Measurements from ENCODE around the gene STK32B.
"Not testable (repeated sequence)": the region's sequence is repeated elsewhere in the genome, so short reads cannot be mapped to it uniquely, and the experiment has no call there.

Gene STK32B

DNA sequence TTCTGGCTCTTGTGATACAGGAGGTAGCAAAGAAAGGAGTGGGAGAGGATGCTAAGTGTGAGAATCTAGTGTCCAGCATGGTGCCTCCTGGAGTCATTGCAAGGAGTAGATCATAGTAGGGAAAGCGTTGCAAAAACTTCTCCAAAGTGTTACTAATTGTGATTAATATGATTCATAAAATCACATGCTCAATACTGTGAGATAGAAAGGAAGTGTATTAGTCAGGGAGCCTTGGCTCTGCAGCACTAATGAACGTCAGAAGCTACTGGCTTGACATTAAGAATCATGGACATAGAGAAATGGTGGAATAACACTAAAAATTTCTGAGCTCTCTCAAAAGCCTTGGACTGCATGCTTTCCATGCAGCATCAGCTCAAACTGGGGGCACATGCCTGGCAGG, 358.0 kb downstream of the STK32B start:
- no peak for FAIRE-seq

DNA sequence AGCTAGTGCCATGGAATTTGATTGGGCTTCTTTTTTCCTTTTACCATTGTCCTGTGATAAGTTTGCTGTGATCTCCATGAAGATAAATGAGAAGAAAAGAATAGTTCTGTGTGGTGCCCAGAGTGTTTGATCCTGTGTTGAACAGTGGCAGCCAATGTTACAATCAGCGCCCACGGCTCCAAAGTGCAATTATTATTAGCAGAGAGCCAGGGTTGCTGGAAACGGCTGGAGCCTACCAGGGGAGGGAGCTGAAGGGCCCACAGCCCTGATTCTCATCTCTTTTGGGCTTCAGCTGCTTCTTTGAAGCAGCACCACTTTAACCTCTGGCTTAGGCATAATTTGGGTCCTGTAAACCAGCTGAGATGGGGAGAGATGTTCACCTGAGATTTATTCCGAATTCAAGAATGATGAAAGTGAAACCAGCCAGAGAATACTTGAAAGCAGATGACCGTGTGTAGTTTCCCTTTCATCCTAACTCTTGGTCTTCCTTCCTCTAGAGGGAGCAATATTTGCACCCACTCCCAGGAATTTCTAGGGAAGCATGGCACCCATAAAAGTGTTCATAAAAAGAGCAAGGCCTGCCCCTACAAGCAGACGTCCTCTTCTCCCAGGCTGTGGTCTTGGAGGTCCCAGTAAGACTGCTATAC, 358.8 kb downstream of the STK32B start:
- no peak for FAIRE-seq

DNA sequence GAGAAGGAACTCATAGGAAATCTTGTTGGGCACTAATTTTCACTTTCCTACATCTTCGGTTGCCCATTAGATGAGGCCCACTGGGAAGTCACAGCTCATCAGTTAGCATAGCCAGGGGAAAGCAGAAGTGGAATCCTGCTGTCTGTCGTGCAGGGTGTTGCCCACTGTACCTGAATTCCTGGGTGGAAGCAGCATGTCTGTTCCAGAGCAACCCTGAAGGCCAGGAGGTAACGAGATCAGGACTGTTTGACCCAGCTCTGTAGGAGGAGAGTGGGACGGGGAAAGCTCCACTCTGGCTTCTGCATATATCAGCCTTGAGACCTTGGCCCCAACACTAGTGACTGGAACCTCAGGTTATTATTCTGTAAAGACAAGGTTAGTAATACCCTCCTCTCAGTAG, 361.0 kb downstream of the STK32B start:
- FAIRE-seq = no peak

DNA sequence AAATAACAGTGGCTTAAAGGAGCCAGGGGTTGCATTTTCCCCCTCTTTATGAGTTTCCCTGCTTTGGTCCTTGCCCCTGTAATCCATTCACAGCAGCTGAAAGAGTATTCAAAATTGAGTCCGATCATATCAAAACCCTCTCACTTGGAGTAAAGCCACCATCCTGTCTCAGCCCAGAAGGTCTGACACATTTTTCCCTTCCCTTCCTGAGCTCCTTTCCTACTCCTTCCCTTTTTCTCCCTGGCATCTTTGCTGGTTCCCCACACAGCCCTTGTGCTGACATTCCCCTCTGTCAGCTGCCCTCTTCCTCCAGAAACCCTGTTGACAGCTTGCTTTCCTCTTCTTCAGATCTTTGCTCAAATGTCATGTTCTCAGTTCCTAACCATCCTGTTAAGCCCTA, 361.5 kb downstream of the STK32B start:
- no peak for FAIRE-seq

DNA sequence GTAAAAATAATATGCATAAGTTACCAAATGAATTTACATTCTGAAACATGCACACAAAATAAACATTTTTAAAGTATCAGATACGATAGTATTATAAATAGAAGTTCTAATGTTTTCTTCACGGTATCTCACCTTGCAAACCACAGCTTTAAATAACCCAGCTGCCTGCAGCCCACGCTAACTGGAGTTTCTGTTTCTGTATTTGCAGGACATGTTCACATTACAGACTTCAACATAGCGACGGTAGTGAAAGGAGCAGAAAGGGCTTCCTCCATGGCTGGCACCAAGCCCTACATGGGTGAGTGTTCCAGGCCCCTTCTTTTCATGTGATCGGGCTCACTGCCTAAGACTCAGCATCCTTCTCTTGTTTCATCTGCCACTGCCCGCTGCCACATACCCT, 365.4 kb downstream of the STK32B start:
- FAIRE-seq = no peak

DNA sequence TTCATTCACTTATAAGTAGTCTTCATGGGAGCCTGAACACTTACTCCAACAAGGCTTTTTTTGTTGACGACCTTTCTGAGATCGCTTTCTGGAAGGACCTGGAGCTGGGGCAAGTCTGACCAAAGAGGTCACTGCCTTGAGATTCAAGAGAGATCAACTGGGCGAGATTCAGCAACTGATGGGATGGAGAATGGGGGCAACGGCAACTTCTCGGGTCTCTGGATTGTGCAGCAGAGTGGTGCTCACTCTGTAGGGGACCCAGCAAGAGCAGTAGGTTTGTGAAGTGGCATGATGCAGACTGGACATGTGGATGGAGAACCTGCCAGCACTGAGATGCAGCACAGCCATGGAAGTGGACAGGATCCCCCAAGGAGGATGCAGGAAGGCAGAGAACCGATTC, 369.0 kb downstream of the STK32B start:
- FAIRE-seq = no peak

DNA sequence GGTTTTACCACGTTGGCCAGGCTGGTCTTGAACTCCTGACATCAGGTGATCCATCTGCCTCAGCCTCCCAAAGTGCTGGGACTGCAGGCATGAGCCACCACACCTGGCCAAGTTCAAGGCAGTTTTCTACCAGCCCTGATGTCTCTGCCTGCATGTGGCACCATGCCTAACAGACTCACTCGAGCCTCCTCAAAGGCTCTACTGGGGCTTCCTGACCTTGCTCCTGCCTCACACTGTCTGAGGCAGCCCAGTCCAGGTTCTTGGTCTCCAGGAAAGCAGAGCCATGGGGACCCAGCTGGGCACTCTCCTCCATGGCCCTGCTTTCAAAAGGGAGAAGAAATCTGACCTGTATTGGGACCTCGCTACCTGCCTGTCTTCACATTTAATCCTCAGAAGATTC, 370.1 kb downstream of the STK32B start:
- FAIRE-seq = no peak

DNA sequence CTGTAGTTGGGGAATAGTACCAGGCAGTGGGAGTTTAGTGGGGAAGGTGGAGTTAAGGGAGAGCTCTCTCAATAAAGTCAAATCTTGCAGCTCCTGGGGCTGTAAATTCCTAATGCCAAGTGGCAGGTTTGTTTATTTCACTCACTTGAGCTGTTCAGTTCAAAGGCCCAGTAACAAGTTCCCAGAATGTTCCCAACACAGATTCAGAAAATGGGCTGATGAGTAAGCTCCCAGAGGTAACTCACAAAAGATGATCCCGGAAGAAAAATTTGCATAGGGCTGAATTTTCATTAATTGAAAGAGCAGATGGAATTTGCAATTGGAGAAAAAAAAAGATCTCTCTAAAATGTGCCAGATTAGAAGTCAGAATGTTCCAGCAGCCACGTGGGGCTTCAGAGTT, 370.9 kb downstream of the STK32B start:
- FAIRE-seq = no peak

DNA sequence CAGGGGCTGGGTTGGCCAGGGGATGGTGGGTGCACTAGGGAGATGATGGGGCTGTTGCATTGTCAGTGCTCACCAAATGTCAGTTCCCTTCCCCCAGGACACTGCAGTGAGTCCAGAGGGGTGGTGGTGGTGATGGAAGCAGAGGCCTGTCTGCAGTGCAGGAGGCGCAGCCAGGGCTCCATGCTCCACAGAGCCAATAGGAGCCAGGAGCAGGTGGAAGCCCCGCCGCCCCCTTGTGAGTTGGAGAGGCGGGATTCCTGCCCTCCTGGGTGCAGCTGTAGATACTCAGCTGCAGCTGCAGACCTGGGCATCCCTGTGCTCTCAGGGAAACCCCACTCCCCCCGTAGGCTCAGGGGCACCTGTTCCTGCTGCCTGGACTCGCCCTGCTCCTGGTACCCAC, 372.4 kb downstream of the STK32B start:
- FAIRE-seq = no peak

DNA sequence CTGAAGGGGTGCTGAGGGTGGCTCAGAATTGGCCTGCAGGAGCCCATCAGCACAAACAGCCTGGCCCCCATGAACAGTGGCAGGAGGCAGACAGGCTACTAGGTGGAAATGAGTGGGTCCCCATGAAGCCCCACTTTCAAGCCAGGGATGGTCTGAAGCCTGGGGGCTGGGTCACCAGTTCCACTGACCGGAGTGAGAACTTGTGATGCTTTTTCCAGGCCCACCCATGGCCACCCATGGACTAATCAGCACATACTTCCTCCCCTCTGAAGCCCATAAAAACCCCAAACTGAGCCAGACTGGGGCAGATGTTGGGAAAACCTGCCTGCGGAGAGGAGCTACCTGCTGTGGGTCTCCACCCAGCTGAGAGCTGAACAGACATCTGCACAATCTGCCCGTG, 372.9 kb downstream of the STK32B start:
- no peak for FAIRE-seq

DNA sequence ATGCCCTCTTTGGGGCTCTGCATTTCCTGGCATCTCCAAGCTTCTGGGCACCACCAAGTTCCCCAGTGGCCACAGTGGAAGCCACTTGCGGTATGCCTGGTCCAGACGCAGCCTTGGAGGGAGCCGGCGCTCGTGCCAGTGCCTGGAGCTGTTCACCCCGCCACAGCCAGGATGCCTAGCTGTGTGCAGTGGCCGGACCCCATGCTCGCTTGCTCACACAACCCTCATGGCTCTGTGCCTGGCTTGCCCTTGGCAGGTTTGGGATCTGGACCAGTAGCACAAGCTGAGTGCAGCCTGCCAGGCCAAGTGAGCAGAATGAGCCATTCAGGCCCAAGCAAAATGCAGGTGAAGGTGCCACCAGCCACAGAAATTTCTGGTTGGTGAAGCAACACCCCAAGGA, 373.6 kb downstream of the STK32B start:
- no peak for FAIRE-seq

DNA sequence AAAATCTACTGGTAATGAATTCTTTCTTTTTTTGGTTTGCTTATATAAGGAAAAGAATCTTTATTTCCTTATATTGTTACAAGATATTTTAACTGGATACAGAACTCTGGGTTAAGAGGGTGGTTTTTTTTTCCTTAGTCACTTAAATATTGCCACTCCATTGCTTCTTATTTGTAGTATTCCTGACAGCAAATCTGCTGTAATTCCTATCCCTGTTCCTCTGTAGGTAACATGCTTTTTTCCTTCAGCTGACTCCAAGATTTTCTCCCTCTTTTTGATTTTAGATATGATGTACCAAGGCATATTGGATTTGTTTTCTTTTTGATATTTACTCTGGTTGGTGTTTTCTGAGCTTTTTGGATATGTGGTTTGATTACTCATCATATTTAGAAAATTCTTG, 378.5 kb downstream of the STK32B start:
- no peak for FAIRE-seq

DNA sequence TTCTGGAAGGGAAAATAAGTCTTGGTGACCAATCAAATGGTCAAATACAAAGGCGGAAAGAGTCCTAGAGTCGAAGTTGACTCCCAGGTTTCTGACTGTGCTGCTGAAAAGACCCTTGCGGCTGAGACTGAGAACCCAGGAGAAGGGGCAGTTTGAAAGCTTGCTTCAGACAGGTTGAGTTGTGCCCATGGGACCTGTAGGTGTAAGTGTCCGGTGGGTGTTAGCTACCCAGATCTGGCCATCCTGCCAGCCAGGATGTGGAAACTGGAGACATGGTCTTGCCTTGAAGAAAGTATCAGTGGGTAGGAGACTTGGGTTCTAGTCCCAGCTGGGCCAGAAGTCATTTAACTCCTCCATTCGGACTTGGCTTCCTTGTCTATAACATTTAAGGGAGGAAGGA, 381.9 kb downstream of the STK32B start:
- no peak for FAIRE-seq

DNA sequence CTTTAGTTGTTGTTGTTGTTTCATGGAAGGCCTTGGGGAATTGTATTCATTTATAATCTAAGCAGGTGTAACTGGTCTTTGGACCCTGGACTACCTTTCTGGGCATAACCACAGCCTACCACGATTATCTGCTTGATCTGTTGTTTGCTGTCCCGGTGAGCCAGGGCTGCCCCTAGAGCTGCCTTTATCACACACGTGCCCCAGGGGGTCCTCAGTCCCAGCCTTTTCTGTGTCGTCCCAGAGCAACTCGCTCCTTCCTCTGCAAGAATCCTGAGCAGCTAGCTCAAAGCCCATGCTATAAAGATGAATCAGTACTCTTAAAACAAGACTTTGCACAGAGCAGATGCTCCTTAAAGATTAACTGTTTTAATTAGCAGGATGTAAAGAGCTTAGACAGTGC, 383.9 kb downstream of the STK32B start:
- no peak for FAIRE-seq

DNA sequence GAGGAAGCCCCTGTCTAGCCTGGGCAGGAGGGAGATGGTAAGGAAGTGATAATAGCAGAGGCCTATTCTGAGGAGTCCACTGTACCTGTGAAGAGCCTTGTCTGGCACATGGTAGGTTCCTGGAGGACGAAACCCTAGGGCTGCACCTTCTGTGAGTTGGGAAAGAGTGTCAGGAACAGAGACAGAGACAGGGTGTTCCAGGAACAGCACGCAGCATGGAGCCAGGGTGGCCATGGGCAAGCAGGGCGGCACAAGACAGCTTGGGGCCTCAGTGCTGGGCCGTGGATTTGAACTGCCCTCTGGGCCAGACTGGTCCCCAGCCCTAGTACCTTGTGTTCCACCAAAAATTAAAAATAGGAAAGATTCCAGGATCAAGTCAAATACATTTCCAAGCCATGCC, 384.5 kb downstream of the STK32B start:
- no peak for FAIRE-seq

DNA sequence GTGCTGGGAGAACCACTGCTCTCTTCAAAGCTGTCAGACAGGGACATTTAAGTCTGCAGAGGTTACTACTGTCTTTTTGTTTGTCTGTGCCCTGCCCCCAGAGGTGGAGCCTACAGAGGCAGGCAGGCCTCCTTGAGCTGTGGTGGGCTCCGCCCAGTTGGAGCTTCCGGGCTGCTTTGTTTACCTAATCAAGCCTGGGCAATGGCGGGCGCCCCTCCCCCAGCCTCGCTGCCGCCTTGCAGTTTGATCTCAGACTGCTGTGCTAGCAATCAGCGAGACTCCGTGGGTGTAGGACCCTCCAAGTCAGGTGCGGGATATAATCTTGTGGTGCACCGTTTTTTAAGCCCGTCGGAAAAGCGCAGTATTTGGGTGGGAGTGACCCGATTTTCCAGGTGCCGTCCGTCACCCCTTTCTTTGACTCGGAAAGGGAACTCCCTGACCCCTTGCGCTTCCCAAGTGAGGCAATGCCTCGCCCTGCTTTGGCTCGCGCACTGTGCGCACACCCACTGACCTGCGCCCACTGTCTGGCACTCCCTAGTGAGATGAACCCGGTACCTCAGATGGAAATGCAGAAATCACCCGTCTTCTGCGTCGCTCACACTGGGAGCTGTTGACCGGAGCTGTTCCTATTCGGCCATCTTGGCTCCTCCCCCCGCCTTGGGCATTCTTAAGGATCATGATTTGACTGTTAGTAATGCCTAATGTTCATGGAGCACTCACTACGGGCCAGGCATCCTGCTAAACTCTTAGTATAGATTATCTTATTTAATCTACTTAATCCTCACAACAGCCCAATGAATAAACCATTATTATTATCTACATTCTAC, 392.9 kb downstream of the STK32B start:
- FAIRE-seq = not testable (repeated sequence)

DNA sequence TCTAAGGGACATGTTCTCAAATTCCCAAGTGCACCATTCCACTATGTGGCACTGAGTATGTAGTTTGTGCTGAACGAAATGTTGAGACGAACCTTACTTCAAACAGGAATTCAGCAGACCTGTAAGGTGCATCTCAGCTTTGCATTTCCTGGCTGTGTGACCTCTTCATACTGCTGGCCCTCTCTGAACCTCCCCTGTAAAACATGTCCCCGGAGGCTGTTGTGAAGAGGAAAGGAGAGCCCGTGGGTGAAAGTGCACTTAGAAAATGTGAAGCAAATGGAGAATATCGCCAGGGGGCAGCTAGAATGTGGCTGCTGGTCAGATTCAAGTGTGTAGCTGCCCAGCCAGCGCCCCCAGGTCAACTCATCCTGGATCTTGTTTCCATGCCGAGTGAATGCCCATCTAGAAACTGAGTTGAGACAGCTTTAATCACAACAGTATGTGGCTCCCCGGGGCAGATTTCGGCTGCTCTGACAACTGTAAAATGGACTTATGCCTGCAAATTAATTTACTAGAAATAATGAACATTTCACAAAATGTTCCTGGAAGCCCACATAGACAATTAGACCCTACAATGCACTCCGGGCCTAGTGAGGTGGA, 393.7 kb downstream of the STK32B start:
- no peak for FAIRE-seq

DNA sequence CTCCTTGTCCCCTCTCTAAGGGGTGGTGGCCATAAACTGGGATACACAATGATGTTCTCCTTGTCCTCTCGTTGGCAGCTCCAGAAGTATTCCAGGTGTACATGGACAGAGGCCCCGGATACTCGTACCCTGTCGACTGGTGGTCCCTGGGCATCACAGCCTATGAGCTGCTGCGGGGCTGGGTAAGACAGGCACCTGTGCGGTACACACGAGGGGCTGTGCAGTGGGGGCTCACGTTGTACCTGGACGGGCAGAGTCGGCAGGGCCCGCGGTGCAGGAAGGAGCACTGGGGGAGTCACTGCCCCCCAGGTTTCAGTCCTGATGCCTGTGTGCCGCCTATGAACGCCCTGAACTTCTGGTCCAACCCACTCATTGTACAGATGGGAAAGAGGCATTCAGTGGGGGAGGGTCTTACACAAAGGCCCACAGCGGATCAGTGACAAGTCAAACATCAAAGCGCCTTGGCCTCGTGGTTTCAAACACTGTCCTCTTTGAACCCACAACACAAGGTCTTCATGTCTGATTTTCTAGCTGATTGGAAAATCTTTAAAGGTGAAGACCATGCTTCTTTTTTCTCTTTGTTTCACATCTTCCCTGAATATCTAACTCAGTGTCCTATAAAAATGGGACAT, 395.4 kb downstream of the STK32B start:
- FAIRE-seq = no peak

DNA sequence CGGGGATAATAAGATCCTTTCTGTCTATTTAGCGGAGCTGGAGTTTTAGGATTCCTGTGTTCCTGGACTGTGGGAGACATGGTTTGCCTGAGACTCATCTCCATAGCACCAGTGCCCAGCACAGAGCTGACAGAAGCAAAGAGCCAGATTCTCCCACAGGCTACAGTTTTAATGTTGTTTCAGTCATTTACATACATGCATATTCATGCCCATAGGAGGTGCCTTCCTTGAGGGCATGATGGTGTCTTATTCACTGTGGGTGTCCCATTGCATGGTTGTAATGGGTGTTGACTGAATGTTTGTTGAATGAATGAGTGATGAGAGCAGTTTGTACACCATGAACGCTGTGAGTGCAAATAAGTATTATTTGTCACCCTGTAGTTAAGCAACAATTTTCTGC, 396.5 kb downstream of the STK32B start:
- FAIRE-seq = no peak

DNA sequence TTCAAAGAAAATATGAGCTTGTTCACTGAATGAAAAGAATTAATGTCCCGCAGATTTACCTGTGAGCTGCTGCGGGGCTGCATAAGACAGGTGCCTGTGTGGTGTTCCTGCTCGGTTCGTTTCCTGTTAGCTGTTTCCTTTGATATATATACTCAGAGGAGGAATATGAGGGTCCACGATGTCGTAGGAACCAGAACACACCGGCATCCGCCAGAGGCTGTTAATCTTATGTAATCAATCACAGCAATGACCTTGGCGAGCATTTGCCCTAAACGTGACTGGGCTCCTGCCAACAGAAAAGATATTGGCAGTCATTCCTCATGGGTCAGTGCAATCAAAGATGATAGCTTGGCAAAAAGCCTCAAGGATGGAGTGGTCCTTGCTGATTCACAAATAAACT, 396.9 kb downstream of the STK32B start:
- no peak for FAIRE-seq

DNA sequence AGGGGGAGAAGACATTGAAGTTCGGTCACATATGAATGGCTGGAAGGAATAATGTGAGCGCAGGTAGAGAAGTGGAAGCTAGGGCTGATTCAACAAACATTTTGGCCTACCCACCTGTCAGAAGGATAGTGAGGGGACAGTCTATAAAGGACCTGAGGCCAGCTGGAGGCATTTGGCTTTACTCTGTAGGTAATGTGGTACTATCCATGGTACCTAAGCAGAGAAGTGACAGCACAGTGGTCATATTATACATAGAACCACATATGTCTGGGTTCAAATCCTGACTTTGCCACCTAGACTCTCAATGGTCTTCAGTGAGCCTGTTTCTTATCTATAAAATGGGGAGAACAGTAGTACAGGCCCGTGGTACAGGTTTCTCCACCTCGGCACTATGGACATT, 400.0 kb downstream of the STK32B start:
- no peak for FAIRE-seq

DNA sequence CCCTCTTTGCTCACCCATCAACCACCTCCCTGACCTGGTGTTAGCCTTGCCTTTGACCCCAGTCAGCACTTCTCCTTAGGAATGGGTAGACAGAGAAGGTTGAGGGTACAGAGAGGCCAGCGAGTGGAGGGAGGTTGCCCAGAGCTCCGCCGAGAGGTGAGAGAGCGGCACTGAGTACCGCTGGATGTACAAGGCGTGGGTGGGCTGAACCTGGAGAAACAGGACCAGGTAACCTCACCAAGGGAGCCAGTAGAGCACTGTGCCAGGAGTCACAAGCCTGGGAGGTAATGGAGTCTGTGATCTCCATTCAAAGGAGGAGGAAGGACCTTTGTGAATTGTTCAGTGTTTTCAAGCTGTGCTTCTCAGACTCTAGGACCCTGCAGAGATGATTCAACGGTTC, 400.9 kb downstream of the STK32B start:
- no peak for FAIRE-seq

DNA sequence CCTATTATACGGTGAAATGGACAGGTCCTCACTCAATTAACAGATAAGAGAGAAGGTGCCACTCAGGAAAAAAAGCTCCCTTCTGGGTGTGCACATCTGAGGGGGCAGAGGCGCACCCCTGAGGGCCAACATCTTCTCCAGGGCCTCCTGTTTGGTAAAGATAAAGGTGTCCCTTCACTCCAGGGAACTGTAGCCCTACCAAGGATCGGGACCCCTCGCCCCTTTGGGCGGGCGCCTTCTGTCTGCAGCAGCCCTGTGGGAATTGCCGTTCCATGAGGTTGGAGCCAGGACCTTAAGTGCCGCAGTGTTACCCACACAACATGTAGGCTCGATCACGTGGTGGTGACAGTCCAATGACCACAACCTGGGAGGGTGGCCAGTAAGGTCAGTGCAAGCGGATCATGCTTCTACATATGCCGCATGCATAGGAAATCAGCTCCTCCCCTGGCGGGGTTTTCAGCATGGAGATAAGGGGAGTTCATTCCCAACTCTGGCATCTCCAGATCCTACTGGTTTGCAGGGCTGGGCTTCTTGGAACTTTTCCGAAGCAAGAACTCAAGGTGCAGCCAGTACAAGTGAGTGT, 403.8 kb downstream of the STK32B start:
- FAIRE-seq = no peak

Measured in endometrium (tissue), 2 donors.